MG63 (cell line): ENCODE data around the gene KBTBD7. TPM values are rescaled to one million over a fixed set of nuclear protein-coding genes. Genes with fewer than 3 reads are reported as not detected.

Source experiments
- DNase-seq: peaks from one replicate; pipeline ENCODE4 v3.0.0-alpha.2; 2020
- H3K27me3 ChIP-seq: fragments of 250-450 bp; sonication (Bioruptor Pico); 2 replicates; pipeline ENCODE4 v1.5.1; 2020; ENCODE audit warnings: mild to moderate bottlenecking, moderate library complexity
- H3K36me3 ChIP-seq: fragments of 250-450 bp; sonication (Bioruptor Pico); 2 replicates; pipeline ENCODE4 v1.5.1; 2020; ENCODE audit warnings: mild to moderate bottlenecking, moderate library complexity
- H3K4me3 ChIP-seq: fragments of 250-450 bp; sonication (Bioruptor Pico); 2 replicates; pipeline ENCODE4 v1.5.1; 2020; ENCODE audit warnings: mild to moderate bottlenecking, moderate library complexity
- H3K9me3 ChIP-seq: fragments of 250-450 bp; sonication (Bioruptor Pico); 2 replicates; pipeline ENCODE4 v1.5.1; 2020; ENCODE audit warnings: mild to moderate bottlenecking, moderate library complexity
- total RNA-seq: library from RNA; depleted of rRNA; stranded (reverse); fragments of >200 nt; shearing (Covaris generic); gene quantifications from 2 replicates; pipeline ENCODE4 v1.2.3, GENCODE V29; 2014; ENCODE audit warnings: low replicate concordance; rRNA removed

The KBTBD7 gene, protein sequence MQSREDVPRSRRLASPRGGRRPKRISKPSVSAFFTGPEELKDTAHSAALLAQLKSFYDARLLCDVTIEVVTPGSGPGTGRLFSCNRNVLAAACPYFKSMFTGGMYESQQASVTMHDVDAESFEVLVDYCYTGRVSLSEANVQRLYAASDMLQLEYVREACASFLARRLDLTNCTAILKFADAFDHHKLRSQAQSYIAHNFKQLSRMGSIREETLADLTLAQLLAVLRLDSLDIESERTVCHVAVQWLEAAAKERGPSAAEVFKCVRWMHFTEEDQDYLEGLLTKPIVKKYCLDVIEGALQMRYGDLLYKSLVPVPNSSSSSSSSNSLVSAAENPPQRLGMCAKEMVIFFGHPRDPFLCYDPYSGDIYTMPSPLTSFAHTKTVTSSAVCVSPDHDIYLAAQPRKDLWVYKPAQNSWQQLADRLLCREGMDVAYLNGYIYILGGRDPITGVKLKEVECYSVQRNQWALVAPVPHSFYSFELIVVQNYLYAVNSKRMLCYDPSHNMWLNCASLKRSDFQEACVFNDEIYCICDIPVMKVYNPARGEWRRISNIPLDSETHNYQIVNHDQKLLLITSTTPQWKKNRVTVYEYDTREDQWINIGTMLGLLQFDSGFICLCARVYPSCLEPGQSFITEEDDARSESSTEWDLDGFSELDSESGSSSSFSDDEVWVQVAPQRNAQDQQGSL
- total RNA-seq = 0.72 and 2.6 TPM in 2 replicates

GRCh38 chr13:41193919-41194824 is at the start of gene KBTBD7:
Gene KBTBD7, minus strand, starts transcription at chr13:41194569. Its CDS starts 312 bp downstream, at chr13:41194257.
- Histone ChIP-seq H3K9me3 (peaks cover 15% of the 10 kb centered on the region), H3K4me3 (peak within 1 kb of the TSS; percentile 41), H3K27me3 (no peaks in the 10 kb centered on the region), H3K36me3 (peaks cover 14% of the 10 kb centered on the region; the same call in 1 of the 2 replicates)
- peak; percentile 96 for DNase-seq

DNA sequence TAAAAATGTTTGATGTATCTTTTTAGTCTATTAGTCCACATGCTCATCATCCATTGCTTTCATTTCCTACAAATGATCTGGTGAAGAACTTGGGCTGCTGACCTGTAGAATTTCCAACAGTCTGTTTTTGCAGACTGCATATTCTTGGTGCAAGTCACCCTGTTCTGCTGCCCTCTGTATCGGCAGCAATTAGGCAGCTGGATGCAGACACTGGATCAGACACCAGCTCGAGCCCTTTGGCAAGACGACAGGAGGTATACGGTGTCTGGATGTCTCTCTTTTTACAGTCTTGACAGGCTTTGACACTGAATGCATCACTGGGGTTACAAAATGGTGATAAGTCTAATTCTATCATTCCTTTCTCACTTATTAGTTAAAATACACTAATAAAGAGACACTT is 47.3 kb upstream of the KBTBD7 start:
- H3K27me3 ChIP-seq = no peaks in the 10 kb centered on the region
- peaks cover 4% of the 10 kb centered on the region; the same call in 1 of the 2 replicates for H3K36me3 ChIP-seq
- DNase-seq = no peak
- no peak overlapping the region for H3K4me3 ChIP-seq
- H3K9me3 ChIP-seq = no peaks in the 10 kb centered on the region

DNA sequence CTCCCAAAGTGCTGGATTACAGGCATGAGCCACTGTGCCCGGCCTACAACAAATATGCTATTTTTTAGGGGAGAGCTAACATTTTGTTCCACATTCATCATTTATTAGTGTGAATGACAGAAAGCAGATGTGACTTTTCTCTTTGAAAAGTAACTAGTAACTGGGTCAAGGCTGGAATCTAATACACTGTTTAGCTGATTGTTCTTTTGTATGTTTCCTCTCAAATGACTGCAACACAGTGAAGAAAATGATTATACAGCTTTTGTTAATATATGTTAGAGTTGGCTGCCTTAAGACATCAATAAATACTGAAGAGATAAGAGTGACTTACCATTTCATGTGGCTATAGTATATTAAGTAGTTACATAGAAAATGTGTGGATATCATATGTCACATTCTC is 42.0 kb upstream of the KBTBD7 start:
- DNase-seq = no peak
- Histone ChIP-seq H3K36me3 (peaks cover 4% of the 10 kb centered on the region; the same call in 1 of the 2 replicates), H3K9me3 (no peaks in the 10 kb centered on the region)

GRCh38 chr13:41232578-41233480 is 38.5 kb upstream of the KBTBD7 start:
- no peaks in the 10 kb centered on the region for H3K9me3 ChIP-seq
- DNase-seq = no peak
- no peak overlapping the region for H3K4me3 ChIP-seq
- H3K27me3 ChIP-seq = no peaks in the 10 kb centered on the region
- H3K36me3 ChIP-seq = no peaks in the 10 kb centered on the region; the same call in none of the 2 replicates

More for the DNA sequence above, 42.0 kb upstream of the KBTBD7 start:
- H3K27me3 ChIP-seq = no peaks in the 10 kb centered on the region
- H3K4me3 ChIP-seq = no peak overlapping the region

DNA sequence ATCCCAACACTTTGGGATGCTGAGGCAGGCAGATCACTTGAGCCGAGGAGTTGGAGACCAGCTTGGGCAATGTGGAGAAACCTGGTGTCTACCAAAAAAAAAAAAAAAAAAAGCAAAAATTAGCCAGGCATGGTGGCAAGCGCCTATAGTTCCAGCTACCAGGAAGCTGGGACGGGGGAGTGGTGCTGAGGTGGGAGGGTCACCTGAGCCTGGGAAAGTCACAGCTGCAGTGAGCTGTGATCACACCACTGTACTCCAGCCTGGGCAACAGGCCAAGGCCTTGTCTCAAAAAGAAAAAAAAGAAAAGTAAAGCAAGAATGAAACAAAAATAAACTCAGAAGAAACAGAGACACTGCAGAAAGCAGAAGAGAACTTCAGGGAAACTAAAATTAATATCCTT is 37.4 kb upstream of the KBTBD7 start:
- Histone ChIP-seq H3K27me3 (no peaks in the 10 kb centered on the region), H3K36me3 (no peaks in the 10 kb centered on the region; the same call in none of the 2 replicates), H3K4me3 (no peak overlapping the region), H3K9me3 (no peaks in the 10 kb centered on the region)
- DNase-seq = no peak

DNA sequence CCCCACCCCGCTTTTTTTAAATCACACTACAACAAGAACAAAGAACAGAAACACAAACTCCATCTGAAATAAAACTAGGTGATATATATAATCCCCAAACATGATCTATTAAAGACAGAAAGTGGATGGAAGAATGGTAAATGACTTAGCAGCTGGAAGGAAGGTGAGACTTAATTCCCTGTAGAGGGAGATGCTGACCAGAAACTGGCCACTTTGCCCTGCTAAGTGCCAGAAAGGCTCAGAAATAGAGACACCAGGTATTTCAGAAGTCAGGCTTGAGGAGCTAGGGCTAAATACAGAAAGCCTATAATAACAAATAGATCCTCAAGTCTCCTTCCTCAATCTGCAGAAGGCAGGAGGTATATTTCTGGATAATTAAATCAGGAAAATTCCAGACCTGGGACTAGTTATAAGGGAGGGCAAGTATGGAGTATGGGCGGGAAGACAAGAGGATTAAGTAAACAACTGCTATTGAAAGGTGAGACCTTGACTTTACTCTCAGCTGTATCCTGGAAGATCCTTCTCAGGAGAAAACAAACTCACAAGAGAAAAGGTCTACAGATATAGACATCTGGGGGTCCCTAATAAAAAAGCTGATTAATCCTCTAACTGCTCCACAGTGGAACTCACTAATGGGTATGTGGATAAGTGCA is 36.8 kb upstream of the KBTBD7 start:
- no peaks in the 10 kb centered on the region for H3K9me3 ChIP-seq
- H3K4me3 ChIP-seq = no peak overlapping the region
- H3K36me3 ChIP-seq = no peaks in the 10 kb centered on the region; the same call in none of the 2 replicates
- no peaks in the 10 kb centered on the region for H3K27me3 ChIP-seq
- DNase-seq = no peak

- DNase-seq = no peak
- Histone ChIP-seq H3K4me3 (no peak overlapping the region), H3K9me3 (no peaks in the 10 kb centered on the region), H3K27me3 (no peaks in the 10 kb centered on the region), H3K36me3 (no peaks in the 10 kb centered on the region; the same call in 1 of the 2 replicates)
These were observed 35.0 kb upstream of the KBTBD7 start for GRCh38 chr13:41229356-41229755.

DNA sequence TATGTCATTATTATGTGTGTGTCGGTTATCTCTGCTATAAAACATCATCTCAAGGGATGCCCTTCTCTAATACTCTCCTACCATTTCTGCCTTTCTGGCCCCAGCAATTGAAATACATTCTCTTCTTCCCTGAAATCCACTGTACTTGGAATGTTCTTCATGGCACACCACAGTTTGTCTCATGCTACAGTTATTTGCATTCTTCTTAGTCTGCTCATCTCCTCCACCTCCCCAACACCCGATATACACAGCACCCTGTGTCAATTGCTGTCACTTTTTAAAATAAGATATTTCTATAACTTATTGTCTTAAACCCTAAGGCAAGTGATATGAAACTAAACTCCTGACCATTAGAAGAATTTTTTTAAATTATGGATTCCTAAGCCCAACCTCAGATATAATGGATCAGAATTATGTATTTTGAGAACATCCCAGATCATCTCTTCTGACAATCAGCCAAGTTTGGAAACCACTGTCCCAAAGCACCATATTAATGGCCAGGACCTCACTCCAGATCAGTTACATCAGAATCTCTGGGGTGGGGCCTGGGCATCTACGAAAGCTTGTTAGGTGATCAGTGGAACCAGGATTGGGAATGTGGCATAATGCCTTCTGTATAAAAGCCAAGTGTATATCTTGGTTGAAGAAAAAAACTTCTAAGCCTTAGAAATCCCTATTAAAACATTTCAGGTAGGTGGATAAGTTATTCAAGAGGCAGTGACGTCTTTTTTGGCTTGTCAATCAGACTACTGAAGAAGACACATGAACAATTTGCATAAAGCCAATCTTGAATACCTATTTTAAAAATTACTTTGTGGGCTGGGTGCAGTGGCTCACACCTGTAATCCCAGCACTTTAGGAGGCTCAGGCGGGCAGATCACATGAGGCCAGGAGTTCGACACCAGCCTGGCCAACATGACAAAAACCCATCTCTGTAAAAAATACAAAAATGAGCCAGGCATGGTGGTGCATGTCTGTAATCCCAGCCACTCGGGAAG is 30.0 kb upstream of the KBTBD7 start:
- DNase-seq = peak; percentile 39
- H3K9me3 ChIP-seq = no peaks in the 10 kb centered on the region
- H3K36me3 ChIP-seq = peaks cover 12% of the 10 kb centered on the region
- no peaks in the 10 kb centered on the region for H3K27me3 ChIP-seq
- no peak overlapping the region for H3K4me3 ChIP-seq

DNA sequence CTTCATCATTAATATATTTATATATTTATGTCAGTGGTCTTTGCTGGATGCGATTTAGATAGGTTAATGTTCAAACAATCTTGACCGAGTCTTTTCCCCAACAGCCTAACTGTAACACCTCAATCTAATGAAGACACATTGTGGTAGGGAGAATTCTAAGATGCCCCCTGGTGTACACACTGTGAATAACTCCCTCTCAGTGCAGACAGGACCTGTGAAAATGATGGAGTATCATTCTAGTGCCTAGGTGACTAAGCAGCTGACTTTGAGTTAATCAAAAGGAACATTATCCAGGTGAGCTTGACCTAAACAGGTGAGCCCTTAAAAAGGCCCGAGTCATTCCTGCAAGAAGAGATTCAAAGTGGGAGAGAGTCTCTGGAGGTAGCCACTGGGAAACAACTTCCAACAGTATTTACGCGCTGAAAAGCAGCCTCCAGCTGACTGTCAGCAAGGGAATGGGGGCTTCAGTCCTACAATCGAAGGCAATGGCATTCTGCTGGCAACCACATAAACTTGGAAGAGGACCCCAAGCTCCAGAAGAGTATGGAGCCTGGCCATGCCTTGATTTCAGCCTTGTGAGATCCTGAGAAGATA is 28.0 kb upstream of the KBTBD7 start:
- peak; percentile 14 for DNase-seq
- Histone ChIP-seq H3K9me3 (no peaks in the 10 kb centered on the region), H3K4me3 (no peak overlapping the region), H3K36me3 (peaks cover 12% of the 10 kb centered on the region), H3K27me3 (no peaks in the 10 kb centered on the region)

GRCh38 chr13:41220401-41220800 is 26.0 kb upstream of the KBTBD7 start:
- no peak for DNase-seq
- H3K27me3 ChIP-seq = no peaks in the 10 kb centered on the region
- no peaks in the 10 kb centered on the region for H3K9me3 ChIP-seq

GRCh38 chr13:41216160-41216559 is 21.8 kb upstream of the KBTBD7 start:
- H3K36me3 ChIP-seq = no peaks in the 10 kb centered on the region
- DNase-seq = no peak
- H3K4me3 ChIP-seq = no peak overlapping the region
- H3K9me3 ChIP-seq = peaks cover 12% of the 10 kb centered on the region; the same call in 1 of the 2 replicates
- H3K27me3 ChIP-seq = no peaks in the 10 kb centered on the region

More at GRCh38 chr13:41220401-41220800, 26.0 kb upstream of the KBTBD7 start:
- H3K4me3 ChIP-seq = no peak overlapping the region
- peaks cover 12% of the 10 kb centered on the region for H3K36me3 ChIP-seq

GRCh38 chr13:41213919-41214318 is 19.6 kb upstream of the KBTBD7 start:
- H3K4me3 ChIP-seq = no peak overlapping the region

DNA sequence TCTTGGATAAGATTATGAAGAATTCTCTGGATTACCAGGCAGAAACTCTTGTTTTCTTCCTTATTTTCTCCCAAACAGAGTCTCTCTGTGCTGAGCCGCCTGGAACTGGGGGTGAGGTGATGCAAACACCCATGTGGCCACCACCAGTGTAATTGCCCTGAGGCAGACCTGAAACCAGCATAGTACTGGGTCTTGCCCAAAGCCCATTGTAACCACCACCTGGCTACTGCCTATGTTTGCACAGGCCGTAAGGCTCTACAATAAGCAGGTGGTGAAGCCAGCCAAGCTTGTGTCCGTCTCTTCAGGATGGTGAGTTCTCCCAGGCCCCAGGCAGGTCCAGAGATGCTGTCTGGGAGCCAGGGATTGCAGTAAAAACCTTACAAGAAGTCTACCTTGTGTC is 18.9 kb upstream of the KBTBD7 start:
- no peak overlapping the region for H3K4me3 ChIP-seq
- H3K27me3 ChIP-seq = no peaks in the 10 kb centered on the region
- no peaks in the 10 kb centered on the region for H3K36me3 ChIP-seq
- no peak for DNase-seq
- H3K9me3 ChIP-seq = peaks cover 25% of the 10 kb centered on the region

More at GRCh38 chr13:41213919-41214318, 19.6 kb upstream of the KBTBD7 start:
- H3K9me3 ChIP-seq = peaks cover 25% of the 10 kb centered on the region
- DNase-seq = no peak
- no peaks in the 10 kb centered on the region for H3K27me3 ChIP-seq
- H3K36me3 ChIP-seq = no peaks in the 10 kb centered on the region

GRCh38 chr13:41212881-41213280 is 18.5 kb upstream of the KBTBD7 start:
- peaks cover 26% of the 10 kb centered on the region for H3K9me3 ChIP-seq
- no peaks in the 10 kb centered on the region for H3K36me3 ChIP-seq
- no peaks in the 10 kb centered on the region for H3K27me3 ChIP-seq
- no peak overlapping the region for H3K4me3 ChIP-seq
- no peak for DNase-seq
